ENCODE measurements around the gene RNASE12. TPM values are rescaled to one million over a fixed set of nuclear protein-coding genes. Genes with fewer than 3 reads are reported as not detected.

RNASE12 gene
- total and polyA plus RNA-seq, 9 of the 15 experiments (the other 6 are each of a cell fraction or from before 2014, with no cell fraction given), result 0.24 TPM; not detected in 8

- peak in 1 of 2 experiments; percentile 18 for TF ChIP-seq AFF1 (IDR thresholded peaks at IDR 0.05; ENCODE audit: low read depth in 1 of 2, partially characterized antibody in 2 of 2)
- TF ChIP-seq SOX6 (IDR thresholded peaks at IDR 0.05), result 0 out of 2 replicates have a peak, but pooled peaks have one; percentile 14
- peak; percentile 99 for TF ChIP-seq RBBP5 (IDR thresholded peaks at IDR 0.05; ENCODE audit: borderline replicate concordance, insufficient read depth, low read length, poor library complexity, severe bottlenecking)
- peak in 1 of 2 experiments; percentile 25; a peak in 1 of 4 replicates for TF ChIP-seq MAZ (CRISPR knock-in tag; conservative IDR thresholded peaks at IDR 0.05 in 1 of 2, IDR thresholded peaks at IDR 0.05 in 1 of 2)
- TF ChIP-seq POLR2G (IDR thresholded peaks at IDR 0.05; ENCODE audit: low read depth, low read length), result 0 out of 2 replicates have a peak, but pooled peaks have one; percentile 30
- 0 out of 2 replicates have a peak, but pooled peaks have one; percentile 28 for TF ChIP-seq KLF16 (IDR thresholded peaks at IDR 0.05)
- TF ChIP-seq TEAD4 (IDR thresholded peaks at IDR 0.05; ENCODE audit: low read length), result peak; percentile 57
- no peak for TF ChIP-seq TEAD4 (CRISPR knock-in tag; IDR thresholded peaks at IDR 0.05; ENCODE audit: borderline replicate concordance)
- TF ChIP-seq RBFOX2 (IDR thresholded peaks at IDR 0.05; ENCODE audit: low read depth, low read length), result peak; percentile 56
- TF ChIP-seq CC2D1A (IDR thresholded peaks at IDR 0.05), result peak; percentile 81
- peak; percentile 97 for TF ChIP-seq MEIS2 (IDR thresholded peaks at IDR 0.05; ENCODE audit: partially characterized antibody)
- TF ChIP-seq TBP (optimal IDR thresholded peaks at IDR 0.05; ENCODE audit: low read depth, low read length), result peak; percentile 99
- TF ChIP-seq CSDE1 (IDR thresholded peaks at IDR 0.05), result peak in 1 of 2 experiments; percentile 58; a peak in 1 of 4 replicates
- peak; percentile 82 for TF ChIP-seq REST (IDR thresholded peaks at IDR 0.05; ENCODE audit: borderline replicate concordance)
- TF ChIP-seq REST (CRISPR knock-in tag; IDR thresholded peaks at IDR 0.05; ENCODE audit: low read depth), result no peak
- no peak for TF ChIP-seq ELF2 (CRISPR knock-in tag; IDR thresholded peaks at IDR 0.05)
Observed at GRCh38 chr14:20609215-20610001, 18.2 kb upstream of the RNASE12 start (continued).

All from K562 (cell line).